GM12878 (cell line): ENCODE results near the gene FMNL2. TPM values are rescaled to one million over a fixed set of nuclear protein-coding genes. Genes with fewer than 3 reads are reported as not detected.
A peak's percentile ranks its signal among the peaks of the same experiment; 100 is the strongest.

ENCODE experiments used
- ATAC-seq: fragments of 200-7000 bp; cut with Tn5 transposase; 3 replicates; pipeline ENCODE4 v1.9.1; 2020; ENCODE audit warnings: mild to moderate bottlenecking, moderate library complexity
- BruUV-seq: library from RNA; stranded (reverse); fragments of 400-500 nt; replicated peaks from 2 replicates; lab custom pipeline; 2021; lab: Mats Ljungman, UMichigan
- CTCF ChIA-PET: fragments of 300-600 bp; sonication (Branson Sonifier 250); formaldehyde crosslinking; extraction: SDS; loops from one replicate; lab custom pipeline; 2021; ENCODE audit warnings: inconsistent platforms; lab: Yijun Ruan, JAX
- POLR2A ChIA-PET: fragments of 350-600 bp; formaldehyde crosslinking; extraction: SDS; loops from one replicate; lab custom pipeline; 2021; ENCODE audit warnings: inconsistent platforms; lab: Charles Lee
- RAD21 ChIA-PET: fragments of 300-600 bp; sonication (Branson Sonifier 250); formaldehyde crosslinking; loops from one replicate; lab custom pipeline; 2023; ENCODE audit warnings: antibody characterized with exemption; ENCODE audit not compliant: unreplicated experiment; lab: Charles Lee
- SMC1A ChIA-PET: fragments of 300-600 bp; sonication (Branson Sonifier 250); formaldehyde crosslinking; loops from one replicate; lab custom pipeline; 2023; ENCODE audit not compliant: unreplicated experiment, uncharacterized antibody; lab: Charles Lee
- DNase-seq: peaks from one replicate; pipeline ENCODE4 v3.0.0-alpha.2; 2011; ENCODE audit warnings: low read depth, low spot score
- FAIRE-seq: peaks from 3 replicates; lab custom pipeline; 2011; peaks lifted over from hg19 to GRCh38; lab: Jason Lieb, UNC
- H2AFZ ChIP-seq: 2 replicates; pipeline ENCODE4 v1.6.0; 2011; ENCODE audit warnings: low read depth, low read length, control low read depth; ENCODE audit not compliant: control insufficient read depth
- H3K27ac ChIP-seq: 2 replicates; pipeline ENCODE4 v1.5.1; 2011; ENCODE audit warnings: control low read depth; ENCODE audit not compliant: control insufficient read depth, insufficient read depth
- H3K27me3 ChIP-seq, 2 experiments: replicated peaks in 1 of 2; 2 replicates each; pipeline versions ENCODE4 v1.6.0 to v1.6.1; 2011; ENCODE audit warnings: low read length in 1 of 2; ENCODE audit not compliant: control insufficient read depth in 2 of 2, insufficient read depth in 2 of 2
- H3K36me3 ChIP-seq, 2 experiments: 2 replicates each; pipeline ENCODE4 v1.5.1; 2011; ENCODE audit warnings: low read length in 1 of 2; ENCODE audit not compliant: control insufficient read depth in 2 of 2, insufficient read depth in 2 of 2
- H3K4me1 ChIP-seq: 2 replicates; pipeline ENCODE4 v1.6.1; 2011; ENCODE audit warnings: mild to moderate bottlenecking, low read length, moderate library complexity, mixed read lengths; ENCODE audit not compliant: control insufficient read depth, insufficient read depth
- H3K4me2 ChIP-seq: 2 replicates; pipeline ENCODE4 v1.6.0; 2011; ENCODE audit warnings: control low read depth; ENCODE audit not compliant: control insufficient read depth, insufficient read depth
- H3K4me3 ChIP-seq: fragments of 200-600 bp; sonication (generic); 2 replicates; pipeline ENCODE4 v1.5.1; 2016
- H3K79me2 ChIP-seq: 2 replicates; pipeline ENCODE4 v1.6.0; 2011; ENCODE audit warnings: low read length; ENCODE audit not compliant: control insufficient read depth, insufficient read depth
- H3K9ac ChIP-seq: 2 replicates; pipeline ENCODE4 v1.8.0; 2011; ENCODE audit warnings: low read length, control low read depth, mixed read lengths; ENCODE audit not compliant: control insufficient read depth, insufficient read depth
- H3K9me3 ChIP-seq: replicated peaks from 3 replicates; pipeline ENCODE4 v1.5.1; 2011; ENCODE audit warnings: mild to moderate bottlenecking, low read length; ENCODE audit not compliant: control insufficient read depth, insufficient read depth
- H4K20me1 ChIP-seq: 2 replicates; pipeline ENCODE4 v1.6.0; 2011; ENCODE audit not compliant: control insufficient read depth, insufficient read depth
- CEBPZ ChIP-seq: fragments of 150-350 bp; IDR thresholded peaks from 2 replicates; pipeline ENCODE4 v1.6.1; 2016; ENCODE audit warnings: low read depth, low read length
- CHD1 ChIP-seq: IDR thresholded peaks from 2 replicates; pipeline ENCODE4 v1.6.1; 2012; ENCODE audit warnings: low read depth, low read length, improper control_type of control experiment
- CHD2 ChIP-seq: IDR thresholded peaks from 2 replicates; pipeline ENCODE4 v1.6.1; 2011; ENCODE audit warnings: low read depth, low read length, improper control_type of control experiment, borderline replicate concordance
- CTCF ChIP-seq, 3 experiments: IDR thresholded peaks in 2 of 3; conservative IDR thresholded peaks in 1 of 3; 2 replicates each; pipeline ENCODE4 v1.5.1; 2011; ENCODE audit warnings: low read depth in 3 of 3, low read length in 3 of 3, mild to moderate bottlenecking in 3 of 3, control low read depth in 2 of 3, moderate library complexity in 2 of 3, inconsistent platforms in 1 of 3, mixed read lengths in 1 of 3; ENCODE audit not compliant: control insufficient read depth in 2 of 3, insufficient read depth in 1 of 3; ENCODE audit errors: extremely low read depth in 1 of 3
- NBN ChIP-seq: fragments of 450-650 bp; IDR thresholded peaks from 2 replicates; pipeline ENCODE4 v1.6.1; 2016
- PML ChIP-seq: IDR thresholded peaks from 2 replicates; pipeline ENCODE4 v1.6.1; 2012; ENCODE audit warnings: low read length, inconsistent platforms
- RAD21 ChIP-seq: IDR thresholded peaks from 2 replicates; pipeline ENCODE4 v1.6.1; 2011; ENCODE audit warnings: mild to moderate bottlenecking, low read depth, low read length, moderate library complexity; ENCODE audit not compliant: insufficient read depth
- SREBF1 ChIP-seq: IDR thresholded peaks from 2 replicates; pipeline ENCODE4 v1.6.1; 2012; ENCODE audit warnings: mild to moderate bottlenecking, low read length
- YY1 ChIP-seq: IDR thresholded peaks from 2 replicates; pipeline ENCODE4 v1.6.1; 2011; ENCODE audit warnings: low read depth, mild to moderate bottlenecking, low read length
- ZNF24 ChIP-seq: fragments of 450-650 bp; IDR thresholded peaks from 2 replicates; pipeline ENCODE4 v1.6.1; 2017; ENCODE audit warnings: antibody characterized with exemption, mild to moderate bottlenecking
- ZNF687 ChIP-seq: fragments of 450-650 bp; IDR thresholded peaks from 2 replicates; pipeline ENCODE4 v1.6.1; 2017; ENCODE audit warnings: mild to moderate bottlenecking, moderate library complexity
- WGBS: methylation state at CpG from one replicate; pipeline ENCODE4 v1.1.6; 2016; ENCODE audit warnings: low lambda C conversion rate; ENCODE audit not compliant: insufficient replicate concordance, insufficient coverage; ENCODE audit errors: missing lambda C conversion rate; 5-methylcytosine and 5-hydroxymethylcytosine counted together
- in situ Hi-C: fragments of 300-500 bp; cut with MboI; formaldehyde crosslinking; loops from 9 replicates; pipeline ENCODE4 v1.14.3; 2018; ENCODE audit warnings: mixed read lengths
- intact Hi-C: fragments of 100-400 bp; cut with micrococcal nuclease; formaldehyde crosslinking; loops from one replicate; pipeline ENCODE4 v1.14.2; 2022; ENCODE audit not compliant: unreplicated experiment
- polyA plus RNA-seq, 11 experiments: library from polyadenylated mRNA; depleted of rRNA in 4 of 11; unstranded in 6 of 11; stranded (reverse) in 5 of 11; fragments of >200 nt; fragmentation: Nextera tagmentation in 4 of 11; fragmentation: Illumina TruSeq in 1 of 11; extraction: Ambion mirVana in 4 of 11; extraction: Trizol in 1 of 11; gene quantifications; 1 replicate in 1 of 11; 2 replicates in 10 of 11; pipeline versions ENCODE4 v1.2.1 to v1.2.3, GENCODE V29; 2011 to 2016; ENCODE audit warnings: inconsistent platforms in 2 of 11, missing spikeins in 2 of 11, low read depth in 1 of 11
- total RNA-seq, 4 experiments: library from RNA; depleted of rRNA in 3 of 4; stranded (reverse); fragments of >200 nt in 3 of 4; fragmentation: Illumina TruSeq in 1 of 4; extraction: Trizol in 1 of 4; gene quantifications; 2 replicates each; pipeline versions ENCODE4 v1.2.1 to v1.2.3, GENCODE V29; 2013 to 2021
- TF ChIP-seq, protein P1 (sequence below): IDR thresholded peaks from 2 replicates; pipeline ENCODE4 v1.6.1; 2011; ENCODE audit warnings: mild to moderate bottlenecking, low read depth, low read length, moderate library complexity; ENCODE audit not compliant: insufficient replicate concordance

The FMNL2 gene
- total and polyA plus RNA-seq, 10 of the 15 experiments (the other 5 are each of a cell fraction or from before 2014, with no cell fraction given): 0.13 to 9.9 (median 0.35) TPM

DNA sequence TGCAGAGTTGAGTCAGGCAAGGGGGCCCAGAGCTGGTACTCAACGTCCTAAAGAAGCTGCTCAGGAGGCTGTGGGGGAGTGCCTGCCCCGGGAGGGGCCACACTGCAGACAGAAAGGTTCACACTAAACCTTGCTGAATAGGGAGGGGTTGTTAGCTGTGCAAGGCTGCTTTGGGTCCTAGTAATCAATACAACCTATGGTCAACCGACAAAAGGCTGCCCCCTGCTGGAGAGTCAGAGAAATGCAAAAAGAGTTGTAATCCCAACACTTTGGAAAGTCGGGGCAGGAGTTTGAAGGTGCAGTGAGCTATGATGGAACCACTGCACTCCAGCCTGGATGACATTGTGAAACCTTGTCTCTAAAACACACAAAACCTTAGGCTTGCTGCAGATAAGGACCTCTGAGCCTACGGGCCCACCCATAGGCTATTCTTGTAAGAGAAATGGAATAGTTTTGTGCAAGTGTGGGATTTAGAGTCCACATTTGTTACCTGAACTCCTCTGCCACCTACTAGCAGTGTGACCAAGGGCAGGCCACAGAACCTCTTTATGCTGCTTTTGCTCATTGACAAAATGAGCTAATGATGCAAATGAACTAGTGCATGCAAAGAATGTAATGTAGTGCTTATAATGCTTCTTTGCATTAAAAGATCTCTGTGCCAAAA is 300.8 kb downstream of the FMNL2 start:
- ChIA-PET RAD21 (interaction anchor here (0.8 to 4.4 kb wide), 31 partner anchors 9 to 603 kb away, joined by 3 to 42 read pairs (median 4); partner anchors contain the start of gene STAM2), CTCF (interaction anchor here (0.7 to 5.6 kb wide), 65 partner anchors 9 to 599 kb away, joined by 3 to 59 read pairs (median 4); partner anchors contain the start of genes FMNL2 and STAM2), SMC1A (interaction anchor here (0.6 to 2.7 kb wide), 46 partner anchors 9 to 597 kb away, joined by 3 to 22 read pairs (median 5); partner anchors contain the start of gene STAM2), POLR2A (interaction anchor here (0.6 to 1.3 kb wide), 3 partner anchors 82 to 460 kb away, joined by 3 to 10 read pairs (median 4); partner anchors contain the start of genes PRPF40A and STAM2)
- Histone ChIP-seq H4K20me1 (no peaks in the 10 kb centered on the region), H3K4me3 (no peak overlapping the region), H3K9me3 (no peaks in the 10 kb centered on the region), H3K79me2 (no peaks in the 10 kb centered on the region), H3K27me3 (no peaks in the 10 kb centered on the region), H2AFZ (no peak overlapping the region), H3K9ac (no peak overlapping the region), H3K27ac (no peak overlapping the region), H3K4me2 (no peak overlapping the region), H3K4me1 (no peaks in the 10 kb centered on the region), H3K36me3 (no peaks in the 10 kb centered on the region)
- intact Hi-C loops: loop anchor here (1.0 to 5.0 kb wide), 5 partner anchors 168 to 598 kb away; partner anchors contain the start of gene FMNL2
- FAIRE-seq (peak; percentile 83), DNase-seq (no peak), ATAC-seq (peak; percentile 89)
- in situ Hi-C loops: no loop called here
- 2% methylated on average over 5 of the region's 5 CpGs for WGBS
- BruUV-seq: no TSS peak
- no peak for TF ChIP-seq CHD1
- no peak for TF ChIP-seq CEBPZ
- TF ChIP-seq ZNF687: no peak
- TF ChIP-seq PML: no peak
- peak; percentile 73 to 84 (median 75) for TF ChIP-seq CTCF (IDR thresholded peaks at IDR 0.05 in 2 of 3, conservative IDR thresholded peaks at IDR 0.05 in 1 of 3; ENCODE audit: control insufficient read depth in 2 of 3, extremely low read depth in 1 of 3, insufficient read depth in 1 of 3, low read depth in 3 of 3, low read length in 3 of 3)
- TF ChIP-seq ZNF24: no peak
- TF ChIP-seq SREBF1: no peak
- TF ChIP-seq YY1: peak; percentile 57
- no peak for TF ChIP-seq CHD2
- no peak for TF ChIP-seq NBN
- TF ChIP-seq RAD21: peak; percentile 86
- TF ChIP-seq, protein P1, sequence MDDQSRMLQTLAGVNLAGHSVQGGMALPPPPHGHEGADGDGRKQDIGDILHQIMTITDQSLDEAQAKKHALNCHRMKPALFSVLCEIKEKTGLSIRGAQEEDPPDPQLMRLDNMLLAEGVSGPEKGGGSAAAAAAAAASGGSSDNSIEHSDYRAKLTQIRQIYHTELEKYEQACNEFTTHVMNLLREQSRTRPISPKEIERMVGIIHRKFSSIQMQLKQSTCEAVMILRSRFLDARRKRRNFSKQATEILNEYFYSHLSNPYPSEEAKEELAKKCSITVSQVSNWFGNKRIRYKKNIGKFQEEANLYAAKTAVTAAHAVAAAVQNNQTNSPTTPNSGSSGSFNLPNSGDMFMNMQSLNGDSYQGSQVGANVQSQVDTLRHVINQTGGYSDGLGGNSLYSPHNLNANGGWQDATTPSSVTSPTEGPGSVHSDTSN: no peak
